Neuronal stem cell (in vitro differentiated cells): ENCODE results near the gene FIS1.
"Not testable (repeated sequence)": the region's sequence is repeated elsewhere in the genome, so short reads cannot be mapped to it uniquely, and the experiment has no call there.

Experiments used
- DNase-seq: peaks from one replicate; pipeline ENCODE4 v3.0.0-alpha.2; 2013; ENCODE audit warnings: low spot score
- H2AFZ ChIP-seq: one replicate; pipeline ENCODE4 v1.6.1; 2013; ENCODE audit warnings: mild to moderate bottlenecking, low read length, inconsistent platforms
- H2AK5ac ChIP-seq: 2 replicates; pipeline ENCODE4 v1.6.1; 2013; ENCODE audit warnings: low read depth, mild to moderate bottlenecking, inconsistent platforms, low read length, moderate library complexity, mixed read lengths
- H2BK120ac ChIP-seq: 2 replicates; pipeline ENCODE4 v1.6.1; 2013; ENCODE audit warnings: low read depth, mild to moderate bottlenecking, inconsistent platforms, low read length, moderate library complexity, mixed read lengths
- H2BK12ac ChIP-seq: one replicate; pipeline ENCODE4 v1.6.1; 2013; ENCODE audit warnings: low read length, inconsistent platforms
- H2BK15ac ChIP-seq: 2 replicates; pipeline ENCODE4 v1.6.1; 2013; ENCODE audit warnings: mild to moderate bottlenecking, low read length, inconsistent platforms, mixed read lengths
- H2BK5ac ChIP-seq: one replicate; pipeline ENCODE4 v1.6.1; 2013; ENCODE audit warnings: inconsistent platforms, mild to moderate bottlenecking, low read length, moderate library complexity
- H3K14ac ChIP-seq: one replicate; pipeline ENCODE4 v1.6.1; 2013; ENCODE audit warnings: low read length, inconsistent platforms
- H3K18ac ChIP-seq: 2 replicates; pipeline ENCODE4 v1.6.1; 2013; ENCODE audit warnings: low read length, inconsistent platforms
- H3K23ac ChIP-seq: 2 replicates; pipeline ENCODE4 v1.6.1; 2013; ENCODE audit warnings: low read depth, mild to moderate bottlenecking, mixed read lengths, low read length, inconsistent platforms; ENCODE audit not compliant: poor library complexity
- H3K27ac ChIP-seq: replicated peaks from 3 replicates; pipeline ENCODE4 v1.5.1; 2013; ENCODE audit warnings: low read length, inconsistent platforms
- H3K27me3 ChIP-seq, 3 experiments: 2 replicates each; pipeline ENCODE4 v1.6.1; 2013; ENCODE audit warnings: low read length in 3 of 3, mild to moderate bottlenecking in 2 of 3, inconsistent platforms in 1 of 3, low read depth in 1 of 3, mixed read lengths in 1 of 3, moderate library complexity in 1 of 3; ENCODE audit not compliant: control insufficient read depth in 3 of 3, insufficient read depth in 3 of 3
- H3K36me3 ChIP-seq, 2 donors: replicated peaks in 1 of 2; 2 replicates each; pipeline ENCODE4 v1.6.1; 2013; ENCODE audit warnings: low read length in 2 of 2; ENCODE audit not compliant: control insufficient read depth in 2 of 2, insufficient read depth in 2 of 2
- H3K4ac ChIP-seq: 2 replicates; pipeline ENCODE4 v1.6.1; 2013; ENCODE audit warnings: inconsistent platforms, mild to moderate bottlenecking, low read length, moderate library complexity
- H3K4me1 ChIP-seq, 2 donors: 1 replicate in 1 of 2; 2 replicates in 1 of 2; pipeline ENCODE4 v1.6.1; 2013; ENCODE audit warnings: low read length in 2 of 2, low read depth in 1 of 2; ENCODE audit not compliant: control insufficient read depth in 2 of 2, insufficient read depth in 1 of 2
- H3K4me2 ChIP-seq: one replicate; pipeline ENCODE4 v1.6.1; 2013; ENCODE audit warnings: mild to moderate bottlenecking, low read length, inconsistent platforms; ENCODE audit not compliant: insufficient read depth, poor library complexity, severe bottlenecking
- H3K4me3 ChIP-seq, 2 donors: 2 replicates each; pipeline ENCODE4 v1.5.1; 2013; ENCODE audit warnings: low read length in 2 of 2, mild to moderate bottlenecking in 2 of 2, inconsistent platforms in 1 of 2, moderate library complexity in 1 of 2
- H3K79me1 ChIP-seq: one replicate; pipeline ENCODE4 v1.6.1; 2013; ENCODE audit warnings: low read depth, mild to moderate bottlenecking, inconsistent platforms, low read length, moderate library complexity
- H3K9ac ChIP-seq: one replicate; pipeline ENCODE4 v1.6.1; 2013; ENCODE audit warnings: mild to moderate bottlenecking, low read depth, low read length, inconsistent platforms; ENCODE audit not compliant: poor library complexity
- H3K9me3 ChIP-seq, 2 donors: replicated peaks in 1 of 2; 2 replicates each; pipeline versions ENCODE3 to v1.6.1; 2013; ENCODE audit warnings: low read length in 2 of 2, mild to moderate bottlenecking in 2 of 2, inconsistent platforms in 1 of 2, low read depth in 1 of 2, mixed read lengths in 1 of 2, moderate library complexity in 1 of 2; ENCODE audit not compliant: control insufficient read depth in 2 of 2, insufficient read depth in 1 of 2
- H4K8ac ChIP-seq: one replicate; pipeline ENCODE4 v1.6.1; 2013; ENCODE audit warnings: low read depth, mild to moderate bottlenecking, inconsistent platforms, low read length, moderate library complexity
- H4K91ac ChIP-seq: one replicate; pipeline ENCODE4 v1.6.1; 2013; ENCODE audit warnings: low read length, low read depth, mild to moderate bottlenecking, inconsistent platforms; ENCODE audit not compliant: poor library complexity
- WGBS, 2 donors: extraction: QIAGEN DNeasy Blood & Tissue Kit; methylation state at CpG; one replicate each; pipeline ENCODE4 v1.1.7; 2013; ENCODE audit warnings: missing lambda C conversion rate in 2 of 2, mixed read lengths in 1 of 2; ENCODE audit not compliant: insufficient read length in 2 of 2, insufficient replicate concordance in 1 of 2; ENCODE audit errors: extremely low coverage in 2 of 2; 5-methylcytosine and 5-hydroxymethylcytosine counted together

FIS1 gene

GRCh38 chr7:101255796-101256195 is 10.9 kb upstream of the FIS1 start:
- H3K79me1 ChIP-seq: peaks cover 3% of the 10 kb centered on the region
- no peak overlapping the region for H3K27ac ChIP-seq
- no peak overlapping the region for H2AFZ ChIP-seq
- no peaks in the 10 kb centered on the region for H3K9me3 ChIP-seq
- H3K4me1 ChIP-seq: peaks cover 3% of the 10 kb centered on the region in 2 donors
- no peak overlapping the region for H3K14ac ChIP-seq
- H4K8ac ChIP-seq: no peak overlapping the region
- H3K27me3 ChIP-seq: no peaks in the 10 kb centered on the region
- H2BK15ac ChIP-seq: no peak overlapping the region
- H2AK5ac ChIP-seq: no peak overlapping the region
- H3K4me3 ChIP-seq: no peak overlapping the region
- H2BK120ac ChIP-seq: no peak overlapping the region
- no CpG with 5 or more reads among the region's 4 CpGs for WGBS, 2 donors
- H3K36me3 ChIP-seq: peaks cover 0 to under 1% of the 10 kb centered on the region in 2 donors
- H3K23ac ChIP-seq: no peak overlapping the region
- no peak overlapping the region for H2BK12ac ChIP-seq
- no peak overlapping the region for H4K91ac ChIP-seq
- no peak for DNase-seq
- no peak overlapping the region for H3K4ac ChIP-seq
- no peak overlapping the region for H3K9ac ChIP-seq
- no peak overlapping the region for H3K4me2 ChIP-seq
- H2BK5ac ChIP-seq: no peak overlapping the region
- no peak overlapping the region for H3K18ac ChIP-seq

GRCh38 chr7:101253199-101253598 is 8.3 kb upstream of the FIS1 start:
- H4K91ac ChIP-seq, H3K9me3 ChIP-seq, H3K14ac ChIP-seq: not testable (repeated sequence)

GRCh38 chr7:101251871-101252659 is 7.2 kb upstream of the FIS1 start:
- Histone ChIP-seq H3K4me3 (peak overlapping the region; percentile 85 to 88), H3K79me1 (peaks cover 3% of the 10 kb centered on the region), H3K9me3 (no peaks in the 10 kb centered on the region), H3K36me3 (peaks cover 1 to 22% of the 10 kb centered on the region in 2 donors), H2BK12ac (no peak overlapping the region), H3K9ac (peak overlapping the region; percentile 95), H3K27ac (no peak overlapping the region), H4K91ac (no peak overlapping the region), H2AFZ (peak overlapping the region; percentile 91), H3K4ac (no peak overlapping the region), H3K14ac (peak overlapping the region; percentile 63), H3K18ac (peak overlapping the region; percentile 93), H4K8ac (no peak overlapping the region), H2AK5ac (no peak overlapping the region), H2BK15ac (no peak overlapping the region), H3K4me1 (peaks cover 3% of the 10 kb centered on the region in 2 donors), H3K23ac (peak overlapping the region; percentile 60), H3K27me3 (no peaks in the 10 kb centered on the region), H2BK5ac (no peak overlapping the region), H3K4me2 (peak overlapping the region; percentile 79), H2BK120ac (no peak overlapping the region)
- peak; percentile 96 for DNase-seq
- no CpG with 5 or more reads among the region's 55 CpGs for WGBS, 2 donors

More at GRCh38 chr7:101253199-101253598, 8.3 kb upstream of the FIS1 start:
- not testable (repeated sequence) for H3K23ac ChIP-seq, DNase-seq, H2BK12ac ChIP-seq, H3K27me3 ChIP-seq, H3K4me1 ChIP-seq, H2BK15ac ChIP-seq, H3K79me1 ChIP-seq, H2AK5ac ChIP-seq, H3K4me3 ChIP-seq, H3K4ac ChIP-seq, H2BK120ac ChIP-seq, H3K9ac ChIP-seq, H3K27ac ChIP-seq, H3K18ac ChIP-seq, H4K8ac ChIP-seq, H2BK5ac ChIP-seq
- WGBS, 2 donors: no CpG with 5 or more reads among the region's 5 CpGs
- peaks cover 1 to 19% of the 10 kb centered on the region in 2 donors for H3K36me3 ChIP-seq
- peak overlapping the region; percentile 91 for H2AFZ ChIP-seq
- H3K4me2 ChIP-seq: peak overlapping the region; percentile 25

- Histone ChIP-seq H2BK12ac (no peak overlapping the region), H2BK120ac (no peak overlapping the region), H2AK5ac (no peak overlapping the region), H4K8ac (no peak overlapping the region), H2BK5ac (no peak overlapping the region), H3K4me3 (no peak overlapping the region), H3K4me1 (peaks cover 3% of the 10 kb centered on the region in 2 donors), H2BK15ac (no peak overlapping the region), H3K9me3 (no peaks in the 10 kb centered on the region), H3K79me1 (peaks cover 3% of the 10 kb centered on the region), H3K23ac (no peak overlapping the region), H3K4me2 (no peak overlapping the region), H4K91ac (no peak overlapping the region), H3K36me3 (peaks cover 1 to 31% of the 10 kb centered on the region in 2 donors), H2AFZ (no peak overlapping the region), H3K18ac (no peak overlapping the region), H3K14ac (no peak overlapping the region), H3K9ac (no peak overlapping the region), H3K27me3 (no peaks in the 10 kb centered on the region), H3K27ac (no peak overlapping the region), H3K4ac (no peak overlapping the region)
- no peak for DNase-seq
- WGBS, 2 donors: no CpG with 5 or more reads among the region's 3 CpGs
Measured at GRCh38 chr7:101250324-101250723, 5.4 kb upstream of the FIS1 start.
